GM23338 (cell line): ENCODE measurements around the gene FNIP2. TPM values are rescaled to one million over a fixed set of nuclear protein-coding genes. Genes with fewer than 3 reads are reported as not detected.

Experiments
- ATAC-seq: fragments of 200-7000 bp; cut with Tn5 transposase; 3 replicates; pipeline ENCODE4 v1.9.1; 2020
- DNase-seq: peaks from one replicate; pipeline ENCODE4 v3.0.0-alpha.2; 2015; ENCODE audit warnings: low spot score
- H2AFZ ChIP-seq: fragments of 200-600 bp; sonication (generic); 2 replicates; pipeline ENCODE4 v1.8.0; 2016; ENCODE audit warnings: antibody characterized with exemption, mild to moderate bottlenecking, moderate library complexity
- H3F3A ChIP-seq: fragments of 200-600 bp; sonication (generic); replicated peaks from 2 replicates; pipeline ENCODE4 v1.8.0; 2017; ENCODE audit warnings: antibody characterized with exemption, mixed run types, low read depth
- H3K27ac ChIP-seq: fragments of 200-600 bp; sonication (generic); 2 replicates; pipeline ENCODE4 v1.6.1; 2016; ENCODE audit warnings: low read depth
- H3K27me3 ChIP-seq: fragments of 200-600 bp; sonication (generic); 2 replicates; pipeline ENCODE4 v1.8.0; 2016; ENCODE audit warnings: mild to moderate bottlenecking, mixed run types, moderate library complexity; ENCODE audit not compliant: insufficient read depth
- H3K36me3 ChIP-seq: fragments of 200-600 bp; sonication (generic); 2 replicates; pipeline ENCODE4 v1.8.0; 2016; ENCODE audit warnings: mild to moderate bottlenecking; ENCODE audit not compliant: insufficient read depth
- H3K4me1 ChIP-seq: fragments of 200-600 bp; sonication (generic); 2 replicates; pipeline ENCODE4 v1.8.0; 2016; ENCODE audit warnings: mild to moderate bottlenecking, moderate library complexity; ENCODE audit not compliant: insufficient read depth
- H3K4me2 ChIP-seq: fragments of 200-600 bp; sonication (generic); 2 replicates; pipeline ENCODE4 v1.7.1; 2017; ENCODE audit warnings: mixed run types
- H3K4me3 ChIP-seq: fragments of 200-600 bp; sonication (generic); 2 replicates; pipeline ENCODE4 v1.6.1; 2016; ENCODE audit warnings: mixed run types
- H3K79me2 ChIP-seq: fragments of 200-600 bp; sonication (generic); replicated peaks from 2 replicates; pipeline ENCODE4 v1.8.0; 2017; ENCODE audit warnings: mild to moderate bottlenecking; ENCODE audit not compliant: insufficient read depth
- H3K9me2 ChIP-seq: fragments of 200-600 bp; sonication (generic); 2 replicates; pipeline ENCODE4 v1.8.0; 2017; ENCODE audit not compliant: insufficient read depth
- H4K20me1 ChIP-seq: fragments of 200-600 bp; sonication (generic); replicated peaks from 2 replicates; pipeline ENCODE4 v1.8.0; 2017; ENCODE audit warnings: mild to moderate bottlenecking; ENCODE audit not compliant: insufficient read depth
- H3K27ac Mint-ChIP-seq: 2 replicates; pipeline ENCODE4 v1.8.0; 2020; ENCODE audit warnings: inconsistent platforms, mild to moderate bottlenecking, moderate library complexity, mixed read lengths
- H3K27me3 Mint-ChIP-seq: 3 replicates; pipeline ENCODE4 v1.8.0; 2022; ENCODE audit warnings: low read depth, mild to moderate bottlenecking, moderate library complexity, mixed read lengths, inconsistent platforms; ENCODE audit not compliant: insufficient read depth, poor library complexity
- H3K36me3 Mint-ChIP-seq: 3 replicates; pipeline ENCODE4 v1.8.0; 2021; ENCODE audit warnings: low read depth, mild to moderate bottlenecking, inconsistent platforms, moderate library complexity, mixed read lengths
- H3K4me1 Mint-ChIP-seq: 3 replicates; pipeline ENCODE4 v1.8.0; 2020; ENCODE audit warnings: mild to moderate bottlenecking, inconsistent platforms, mixed read lengths
- H3K4me3 Mint-ChIP-seq: 3 replicates; pipeline ENCODE4 v1.8.0; 2021; ENCODE audit warnings: moderate library complexity, mild to moderate bottlenecking, inconsistent platforms, mixed read lengths
- H3K9me3 Mint-ChIP-seq: 3 replicates; pipeline ENCODE4 v1.8.0; 2020; ENCODE audit warnings: moderate library complexity, mild to moderate bottlenecking, inconsistent platforms, mixed read lengths
- CREB1 ChIP-seq: fragments of 250-450 bp; sonication (Bioruptor Pico); IDR thresholded peaks from 2 replicates; pipeline ENCODE4 v1.5.0; 2020; ENCODE audit warnings: low read depth, mild to moderate bottlenecking, moderate library complexity
- CTCF ChIP-seq, 2 experiments: fragments of 200-600 bp in 1 of 2; sonication (generic) in 1 of 2; conservative IDR thresholded peaks; 2 replicates each; pipeline versions ENCODE4 v1.5.1 to v1.6.1; 2016 to 2017; ENCODE audit warnings: antibody characterized with exemption in 2 of 2, low read depth in 2 of 2, mild to moderate bottlenecking in 2 of 2, moderate library complexity in 1 of 2
- ETS1 ChIP-seq: IDR thresholded peaks from 2 replicates; pipeline ENCODE4 v1.6.1; 2016; ENCODE audit warnings: antibody characterized with exemption
- JUNB ChIP-seq: IDR thresholded peaks from one replicate; pipeline ENCODE4 v1.6.1; 2016; ENCODE audit warnings: antibody characterized with exemption; ENCODE audit not compliant: unreplicated experiment
- NANOG ChIP-seq: IDR thresholded peaks from 2 replicates; pipeline ENCODE4 v1.6.1; 2016; ENCODE audit warnings: antibody characterized with exemption, borderline replicate concordance
- POLR2AphosphoS5 ChIP-seq: IDR thresholded peaks from 2 replicates; pipeline ENCODE4 v1.6.1; 2016; ENCODE audit warnings: antibody characterized with exemption, low read depth
- REST ChIP-seq: IDR thresholded peaks from one replicate; pipeline ENCODE4 v1.6.1; 2018; ENCODE audit warnings: antibody characterized with exemption; ENCODE audit not compliant: unreplicated experiment
- STAT1 ChIP-seq: IDR thresholded peaks from one replicate; pipeline ENCODE4 v1.6.1; 2016; ENCODE audit warnings: antibody characterized with exemption; ENCODE audit not compliant: unreplicated experiment
- ZNF114 ChIP-seq: fragments of 250-450 bp; sonication (Bioruptor Pico); IDR thresholded peaks from 2 replicates; pipeline ENCODE4 v1.5.0; 2020; ENCODE audit warnings: mild to moderate bottlenecking, moderate library complexity
- ZNF331 ChIP-seq: fragments of 250-450 bp; sonication (Bioruptor Pico); IDR thresholded peaks from 2 replicates; pipeline ENCODE4 v1.5.0; 2020; ENCODE audit warnings: low read depth, mild to moderate bottlenecking, moderate library complexity
- ZNF462 ChIP-seq: fragments of 250-450 bp; sonication (Bioruptor Pico); IDR thresholded peaks from 2 replicates; pipeline ENCODE4 v1.5.0; 2020; ENCODE audit warnings: mild to moderate bottlenecking, moderate library complexity
- polyA plus RNA-seq: library from polyadenylated mRNA; unstranded; fragments of >200 nt; fragmentation: Nextera tagmentation; extraction: Ambion mirVana; gene quantifications from 2 replicates; pipeline ENCODE4 v1.2.1, GENCODE V29; 2016
- total RNA-seq: library from RNA; depleted of rRNA; stranded (reverse); fragments of >200 nt; shearing (Covaris generic); gene quantifications from 2 replicates; pipeline ENCODE4 v1.2.3, GENCODE V29; 2014

FNIP2 gene
- total and polyA plus RNA-seq, 2 experiments from 2014 or later, result 2.7 to 17.2 TPM

GRCh38 chr4:158854236-158854635, 85.4 kb downstream of the FNIP2 start:
- Mint-ChIP-seq H3K9me3 (no peaks in the 10 kb centered on the region), H3K4me1 (peaks cover 12% of the 10 kb centered on the region), H3K36me3 (no peaks in the 10 kb centered on the region), H3K27me3 (no peaks in the 10 kb centered on the region), H3K4me3 (no peak overlapping the region), H3K27ac (no peak overlapping the region)
- Histone ChIP-seq H2AFZ (no peak overlapping the region), H3K4me3 (no peak overlapping the region), H3K27ac (no peak overlapping the region), H3K79me2 (no peaks in the 10 kb centered on the region), H3K4me2 (no peak overlapping the region), H4K20me1 (no peaks in the 10 kb centered on the region), H3K36me3 (no peaks in the 10 kb centered on the region), H3K27me3 (no peaks in the 10 kb centered on the region), H3K4me1 (no peaks in the 10 kb centered on the region), H3F3A (no peaks in the 10 kb centered on the region), H3K9me2 (no peaks in the 10 kb centered on the region)
- no peak for TF ChIP-seq ZNF462 (CRISPR knock-in tag)
- no peak for TF ChIP-seq CREB1
- no peak for TF ChIP-seq CTCF (conservative IDR thresholded peaks at IDR 0.05; ENCODE audit: low read depth in 2 of 2)
- TF ChIP-seq REST, result no peak
- TF ChIP-seq NANOG, result no peak
- no peak for TF ChIP-seq STAT1
- no peak for TF ChIP-seq ETS1
- TF ChIP-seq ZNF114 (CRISPR knock-in tag), result no peak
- no peak for TF ChIP-seq ZNF331 (CRISPR knock-in tag)
- no peak for TF ChIP-seq JUNB
- no peak for TF ChIP-seq POLR2AphosphoS5
- ATAC-seq, result no peak
- DNase-seq, result no peak
